WTC11 (cell line): ENCODE results near the gene GPATCH4. TPM values are rescaled to one million over a fixed set of nuclear protein-coding genes. Genes with fewer than 3 reads are reported as not detected.
A peak's percentile ranks its signal among the peaks of the same experiment; 100 is the strongest.

Source experiments
- ATAC-seq: fragments of 200-7000 bp; cut with Tn5 transposase; 2 replicates; pipeline ENCODE4 v1.10.0; 2021; ENCODE audit warnings: mild to moderate bottlenecking, moderate library complexity
- CTCF ChIA-PET: fragments of 300-600 bp; sonication (Branson Sonifier 250); formaldehyde crosslinking; loops from one replicate; lab custom pipeline; 2021; ENCODE audit warnings: antibody characterized with exemption; lab: Charles Lee
- POLR2A ChIA-PET: fragments of 350-600 bp; sonication (Branson Sonifier 250); formaldehyde crosslinking; loops from one replicate; lab custom pipeline; 2021; ENCODE audit warnings: antibody characterized with exemption; lab: Charles Lee
- DNase-seq: peaks from one replicate; pipeline ENCODE4 v3.0.0; 2021; ENCODE audit warnings: low spot score
- H3K27ac Mint-ChIP-seq: 2 replicates; pipeline ENCODE4 v1.8.0; 2021; ENCODE audit warnings: mixed read lengths
- H3K27me3 Mint-ChIP-seq: 2 replicates; pipeline ENCODE4 v1.8.0; 2021; ENCODE audit warnings: low read depth, mild to moderate bottlenecking, moderate library complexity, mixed read lengths
- H3K36me3 Mint-ChIP-seq: 2 replicates; pipeline ENCODE4 v1.8.0; 2021; ENCODE audit warnings: mixed read lengths
- H3K4me1 Mint-ChIP-seq: 2 replicates; pipeline ENCODE4 v1.8.0; 2022; ENCODE audit warnings: mixed read lengths
- H3K4me3 Mint-ChIP-seq: 2 replicates; pipeline ENCODE4 v1.8.0; 2021; ENCODE audit warnings: mild to moderate bottlenecking, moderate library complexity, mixed read lengths
- H3K9me3 Mint-ChIP-seq: 2 replicates; pipeline ENCODE4 v1.8.0; 2021; ENCODE audit warnings: mixed read lengths
- ATF1 ChIP-seq: sonication (generic); formaldehyde crosslinking; IDR thresholded peaks from 2 replicates; pipeline ENCODE4 v1.8.1; 2023; ENCODE audit warnings: mild to moderate bottlenecking, moderate library complexity, missing genetic modification reagents
- CREB1 ChIP-seq: sonication (generic); formaldehyde crosslinking; IDR thresholded peaks from 2 replicates; pipeline ENCODE4 v1.8.0; 2023; ENCODE audit warnings: mild to moderate bottlenecking, missing genetic modification reagents
- E2F4 ChIP-seq: sonication (generic); formaldehyde crosslinking; IDR thresholded peaks from 2 replicates; pipeline ENCODE4 v1.8.1; 2022; ENCODE audit warnings: low read depth, mild to moderate bottlenecking, moderate library complexity, missing genetic modification reagents, borderline replicate concordance
- IRF2 ChIP-seq: sonication (generic); formaldehyde crosslinking; IDR thresholded peaks from 2 replicates; pipeline ENCODE4 v1.8.0; 2022; ENCODE audit warnings: low read depth, missing genetic modification reagents, borderline replicate concordance
- JUN ChIP-seq: sonication (generic); formaldehyde crosslinking; IDR thresholded peaks from 2 replicates; pipeline ENCODE4 v1.8.0; 2023; ENCODE audit warnings: mild to moderate bottlenecking, missing genetic modification reagents
- MLX ChIP-seq: sonication (generic); formaldehyde crosslinking; IDR thresholded peaks from 2 replicates; pipeline ENCODE4 v1.8.1; 2023; ENCODE audit warnings: mild to moderate bottlenecking, missing genetic modification reagents, moderate library complexity
- PREB ChIP-seq: sonication (generic); formaldehyde crosslinking; IDR thresholded peaks from 2 replicates; pipeline ENCODE4 v1.8.1; 2022; ENCODE audit warnings: mild to moderate bottlenecking, missing genetic modification reagents, moderate library complexity, borderline replicate concordance
- RORB ChIP-seq: fragments of 250-450 bp; sonication (Bioruptor Pico); IDR thresholded peaks from 2 replicates; pipeline ENCODE4 v1.9.0; 2021; ENCODE audit warnings: mild to moderate bottlenecking
- USF1 ChIP-seq: sonication (generic); formaldehyde crosslinking; IDR thresholded peaks from 2 replicates; pipeline ENCODE4 v1.8.0; 2022; ENCODE audit warnings: mild to moderate bottlenecking, missing genetic modification reagents
- total RNA-seq: library from RNA; stranded (reverse); gene quantifications from 3 replicates; pipeline ENCODE4 v1.2.3, GENCODE V29; 2021
- TF ChIP-seq, protein P1 (sequence below): sonication (generic); formaldehyde crosslinking; IDR thresholded peaks from 2 replicates; pipeline ENCODE4 v1.8.0; 2022; ENCODE audit warnings: missing genetic modification reagents
- TF ChIP-seq, protein P2 (sequence below): fragments of 250-450 bp; sonication (Bioruptor Pico); IDR thresholded peaks from 2 replicates; pipeline ENCODE4 v1.9.0; 2021; ENCODE audit warnings: mild to moderate bottlenecking, borderline replicate concordance
- TF ChIP-seq, protein P3 (sequence below): fragments of 200-600 bp; IDR thresholded peaks from 2 replicates; pipeline ENCODE4 v1.8.0; 2022; ENCODE audit warnings: antibody characterized with exemption

Gene GPATCH4
- total RNA-seq, 1 experiment from 2014 or later = 50.1 TPM

DNA sequence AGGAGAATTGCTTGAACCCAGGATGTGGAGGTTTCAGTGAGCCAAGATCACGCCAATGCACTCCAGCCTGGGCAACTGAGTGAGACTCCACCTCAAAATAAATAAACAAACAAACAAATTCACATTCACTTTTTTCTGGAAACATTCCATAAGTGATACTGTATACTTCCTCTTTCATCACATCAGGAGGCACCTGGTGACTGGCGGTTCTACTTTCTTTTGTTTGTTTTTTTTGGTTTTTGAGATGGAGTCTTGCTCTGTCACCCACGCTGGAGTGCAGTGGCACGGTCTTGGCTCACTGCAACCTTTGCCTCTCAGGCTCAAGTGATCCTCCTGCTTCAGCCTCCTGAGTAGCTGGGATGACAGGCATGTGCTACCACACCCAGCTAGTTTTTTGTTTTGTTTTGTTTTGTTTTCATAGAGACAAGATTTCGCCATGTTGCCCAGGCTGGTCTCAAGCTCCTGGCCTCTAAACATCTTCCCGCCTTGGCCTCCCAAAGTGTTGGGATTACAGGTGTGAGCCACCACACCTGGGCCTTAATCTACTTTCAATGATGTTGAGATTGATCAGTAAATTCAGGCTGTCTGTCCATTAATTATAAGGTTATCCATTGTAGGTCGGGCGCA lies 28.7 kb upstream of the GPATCH4 start:
- no peak for TF ChIP-seq ATF1 (CRISPR knock-in tag)
- TF ChIP-seq, protein P1, sequence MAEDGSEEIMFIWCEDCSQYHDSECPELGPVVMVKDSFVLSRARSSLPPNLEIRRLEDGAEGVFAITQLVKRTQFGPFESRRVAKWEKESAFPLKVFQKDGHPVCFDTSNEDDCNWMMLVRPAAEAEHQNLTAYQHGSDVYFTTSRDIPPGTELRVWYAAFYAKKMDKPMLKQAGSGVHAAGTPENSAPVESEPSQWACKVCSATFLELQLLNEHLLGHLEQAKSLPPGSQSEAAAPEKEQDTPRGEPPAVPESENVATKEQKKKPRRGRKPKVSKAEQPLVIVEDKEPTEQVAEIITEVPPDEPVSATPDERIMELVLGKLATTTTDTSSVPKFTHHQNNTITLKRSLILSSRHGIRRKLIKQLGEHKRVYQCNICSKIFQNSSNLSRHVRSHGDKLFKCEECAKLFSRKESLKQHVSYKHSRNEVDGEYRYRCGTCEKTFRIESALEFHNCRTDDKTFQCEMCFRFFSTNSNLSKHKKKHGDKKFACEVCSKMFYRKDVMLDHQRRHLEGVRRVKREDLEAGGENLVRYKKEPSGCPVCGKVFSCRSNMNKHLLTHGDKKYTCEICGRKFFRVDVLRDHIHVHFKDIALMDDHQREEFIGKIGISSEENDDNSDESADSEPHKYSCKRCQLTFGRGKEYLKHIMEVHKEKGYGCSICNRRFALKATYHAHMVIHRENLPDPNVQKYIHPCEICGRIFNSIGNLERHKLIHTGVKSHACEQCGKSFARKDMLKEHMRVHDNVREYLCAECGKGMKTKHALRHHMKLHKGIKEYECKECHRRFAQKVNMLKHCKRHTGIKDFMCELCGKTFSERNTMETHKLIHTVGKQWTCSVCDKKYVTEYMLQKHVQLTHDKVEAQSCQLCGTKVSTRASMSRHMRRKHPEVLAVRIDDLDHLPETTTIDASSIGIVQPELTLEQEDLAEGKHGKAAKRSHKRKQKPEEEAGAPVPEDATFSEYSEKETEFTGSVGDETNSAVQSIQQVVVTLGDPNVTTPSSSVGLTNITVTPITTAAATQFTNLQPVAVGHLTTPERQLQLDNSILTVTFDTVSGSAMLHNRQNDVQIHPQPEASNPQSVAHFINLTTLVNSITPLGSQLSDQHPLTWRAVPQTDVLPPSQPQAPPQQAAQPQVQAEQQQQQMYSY = no peak
- TF ChIP-seq E2F4 (CRISPR knock-in tag) = no peak
- TF ChIP-seq CREB1 (CRISPR knock-in tag) = no peak
- no peak for TF ChIP-seq MLX (CRISPR knock-in tag)
- no peak for TF ChIP-seq RORB (CRISPR knock-in tag)
- TF ChIP-seq, protein P2, sequence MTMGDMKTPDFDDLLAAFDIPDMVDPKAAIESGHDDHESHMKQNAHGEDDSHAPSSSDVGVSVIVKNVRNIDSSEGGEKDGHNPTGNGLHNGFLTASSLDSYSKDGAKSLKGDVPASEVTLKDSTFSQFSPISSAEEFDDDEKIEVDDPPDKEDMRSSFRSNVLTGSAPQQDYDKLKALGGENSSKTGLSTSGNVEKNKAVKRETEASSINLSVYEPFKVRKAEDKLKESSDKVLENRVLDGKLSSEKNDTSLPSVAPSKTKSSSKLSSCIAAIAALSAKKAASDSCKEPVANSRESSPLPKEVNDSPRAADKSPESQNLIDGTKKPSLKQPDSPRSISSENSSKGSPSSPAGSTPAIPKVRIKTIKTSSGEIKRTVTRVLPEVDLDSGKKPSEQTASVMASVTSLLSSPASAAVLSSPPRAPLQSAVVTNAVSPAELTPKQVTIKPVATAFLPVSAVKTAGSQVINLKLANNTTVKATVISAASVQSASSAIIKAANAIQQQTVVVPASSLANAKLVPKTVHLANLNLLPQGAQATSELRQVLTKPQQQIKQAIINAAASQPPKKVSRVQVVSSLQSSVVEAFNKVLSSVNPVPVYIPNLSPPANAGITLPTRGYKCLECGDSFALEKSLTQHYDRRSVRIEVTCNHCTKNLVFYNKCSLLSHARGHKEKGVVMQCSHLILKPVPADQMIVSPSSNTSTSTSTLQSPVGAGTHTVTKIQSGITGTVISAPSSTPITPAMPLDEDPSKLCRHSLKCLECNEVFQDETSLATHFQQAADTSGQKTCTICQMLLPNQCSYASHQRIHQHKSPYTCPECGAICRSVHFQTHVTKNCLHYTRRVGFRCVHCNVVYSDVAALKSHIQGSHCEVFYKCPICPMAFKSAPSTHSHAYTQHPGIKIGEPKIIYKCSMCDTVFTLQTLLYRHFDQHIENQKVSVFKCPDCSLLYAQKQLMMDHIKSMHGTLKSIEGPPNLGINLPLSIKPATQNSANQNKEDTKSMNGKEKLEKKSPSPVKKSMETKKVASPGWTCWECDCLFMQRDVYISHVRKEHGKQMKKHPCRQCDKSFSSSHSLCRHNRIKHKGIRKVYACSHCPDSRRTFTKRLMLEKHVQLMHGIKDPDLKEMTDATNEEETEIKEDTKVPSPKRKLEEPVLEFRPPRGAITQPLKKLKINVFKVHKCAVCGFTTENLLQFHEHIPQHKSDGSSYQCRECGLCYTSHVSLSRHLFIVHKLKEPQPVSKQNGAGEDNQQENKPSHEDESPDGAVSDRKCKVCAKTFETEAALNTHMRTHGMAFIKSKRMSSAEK (CRISPR knock-in tag) = no peak
- TF ChIP-seq, protein P3, sequence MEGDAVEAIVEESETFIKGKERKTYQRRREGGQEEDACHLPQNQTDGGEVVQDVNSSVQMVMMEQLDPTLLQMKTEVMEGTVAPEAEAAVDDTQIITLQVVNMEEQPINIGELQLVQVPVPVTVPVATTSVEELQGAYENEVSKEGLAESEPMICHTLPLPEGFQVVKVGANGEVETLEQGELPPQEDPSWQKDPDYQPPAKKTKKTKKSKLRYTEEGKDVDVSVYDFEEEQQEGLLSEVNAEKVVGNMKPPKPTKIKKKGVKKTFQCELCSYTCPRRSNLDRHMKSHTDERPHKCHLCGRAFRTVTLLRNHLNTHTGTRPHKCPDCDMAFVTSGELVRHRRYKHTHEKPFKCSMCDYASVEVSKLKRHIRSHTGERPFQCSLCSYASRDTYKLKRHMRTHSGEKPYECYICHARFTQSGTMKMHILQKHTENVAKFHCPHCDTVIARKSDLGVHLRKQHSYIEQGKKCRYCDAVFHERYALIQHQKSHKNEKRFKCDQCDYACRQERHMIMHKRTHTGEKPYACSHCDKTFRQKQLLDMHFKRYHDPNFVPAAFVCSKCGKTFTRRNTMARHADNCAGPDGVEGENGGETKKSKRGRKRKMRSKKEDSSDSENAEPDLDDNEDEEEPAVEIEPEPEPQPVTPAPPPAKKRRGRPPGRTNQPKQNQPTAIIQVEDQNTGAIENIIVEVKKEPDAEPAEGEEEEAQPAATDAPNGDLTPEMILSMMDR = no peak
- TF ChIP-seq IRF2 (CRISPR knock-in tag) = no peak
- ATAC-seq (no peak), DNase-seq (no peak)
- CTCF ChIA-PET = interaction anchor here (1.0 to 13.2 kb wide), 7 partner anchors 10 to 59 kb away, joined by 5 to 365 read pairs (median 9); partner anchors contain the start of genes BCAN, HAPLN2 and NES
- Mint-ChIP-seq H3K4me3 (no peak overlapping the region), H3K27ac (no peak overlapping the region), H3K4me1 (peaks cover 9% of the 10 kb centered on the region), H3K27me3 (peaks cover 54% of the 10 kb centered on the region), H3K9me3 (no peaks in the 10 kb centered on the region), H3K36me3 (no peaks in the 10 kb centered on the region)
- POLR2A ChIA-PET = no interaction called here

GRCh38 chr1:156627313-156627880 lies 26.1 kb upstream of the GPATCH4 start:
- Mint-ChIP-seq H3K27ac (no peak overlapping the region), H3K9me3 (no peaks in the 10 kb centered on the region), H3K4me1 (peaks cover 9% of the 10 kb centered on the region), H3K36me3 (no peaks in the 10 kb centered on the region), H3K27me3 (peaks cover 69% of the 10 kb centered on the region), H3K4me3 (no peak overlapping the region)
- ChIA-PET POLR2A (interaction anchor here (0.5 to 1.1 kb wide), 3 partner anchors 10 to 1410 kb away, joined by 3 to 6 read pairs (median 4); no protein-coding TSS in a partner anchor), CTCF (interaction anchor here (0.6 to 13.2 kb wide), 48 partner anchors 7 to 300 kb away, joined by 3 to 365 read pairs (median 5); partner anchors contain the start of genes BCAN, CRABP2, HAPLN2 and IQGAP3)
- TF ChIP-seq USF1 (peak; percentile 56), PREB (CRISPR knock-in tag) (no peak), JUN (no peak)
- TF ChIP-seq, protein P3 = peak; percentile 70
- ATAC-seq = no peak
- peak; percentile 60 for DNase-seq
